ENCODE measurements around the gene NUCB1. TPM values are rescaled to one million over a fixed set of nuclear protein-coding genes. Genes with fewer than 3 reads are reported as not detected.

Gene NUCB1
- total and polyA plus RNA-seq, 9 of the 15 experiments (the other 6 are each of a cell fraction or from before 2014, with no cell fraction given) = 3.1 to 153 (median 71.7) TPM

- no peak for TF ChIP-seq MEIS2 (IDR thresholded peaks at IDR 0.05; ENCODE audit: partially characterized antibody)
- TF ChIP-seq STAT5A (IDR thresholded peaks at IDR 0.05; ENCODE audit: borderline replicate concordance, low read length) = peak; percentile 69
- TF ChIP-seq ZNF384 (IDR thresholded peaks at IDR 0.05; ENCODE audit: low read depth, low read length) = no peak
- no peak for TF ChIP-seq NFIC (IDR thresholded peaks at IDR 0.05)
- no peak for TF ChIP-seq ETV5 (CRISPR knock-in tag; IDR thresholded peaks at IDR 0.05; ENCODE audit: low read depth)
- TF ChIP-seq TEAD4 (IDR thresholded peaks at IDR 0.05; ENCODE audit: low read length) = peak; percentile 29; the same call in 1 of the 2 replicates
- no peak for TF ChIP-seq TEAD4 (CRISPR knock-in tag; IDR thresholded peaks at IDR 0.05; ENCODE audit: borderline replicate concordance)
- TF ChIP-seq RFX7 (CRISPR knock-in tag; IDR thresholded peaks at IDR 0.05) = no peak
- TF ChIP-seq EP300 (IDR thresholded peaks at IDR 0.05; ENCODE audit: low read length) = peak; percentile 35; the same call in 1 of the 2 replicates
- no peak for TF ChIP-seq NFIX (CRISPR knock-in tag; IDR thresholded peaks at IDR 0.05; ENCODE audit: low read depth)
- no peak for TF ChIP-seq ZNF551 (CRISPR knock-in tag; IDR thresholded peaks at IDR 0.05)
- no peak for TF ChIP-seq TRIM24 (IDR thresholded peaks at IDR 0.05)
- TF ChIP-seq LEF1 (IDR thresholded peaks at IDR 0.05) = 0 out of 2 replicates have a peak, but pooled peaks have one; percentile 51
- TF ChIP-seq MYNN (IDR thresholded peaks at IDR 0.05) = no peak
- TF ChIP-seq MYNN (CRISPR knock-in tag; IDR thresholded peaks at IDR 0.05) = no peak
- no peak for TF ChIP-seq NR3C1 (CRISPR knock-in tag; IDR thresholded peaks at IDR 0.05)
- TF ChIP-seq MTF1 (CRISPR knock-in tag; IDR thresholded peaks at IDR 0.05; ENCODE audit: borderline replicate concordance) = no peak
- TF ChIP-seq RREB1 (CRISPR knock-in tag; IDR thresholded peaks at IDR 0.05) = no peak
- TF ChIP-seq CTBP1 (IDR thresholded peaks at IDR 0.05; ENCODE audit: borderline replicate concordance) = peak; percentile 28; the same call in 1 of the 2 replicates
- TF ChIP-seq NR1H2 (CRISPR knock-in tag; IDR thresholded peaks at IDR 0.05) = no peak
- TF ChIP-seq KDM5B (IDR thresholded peaks at IDR 0.05; ENCODE audit: insufficient replicate concordance, low read depth, low read length) = no peak
- no peak for TF ChIP-seq ZNF239 (CRISPR knock-in tag; IDR thresholded peaks at IDR 0.05)
- no peak for TF ChIP-seq NFXL1 (CRISPR knock-in tag; IDR thresholded peaks at IDR 0.05)
- TF ChIP-seq NKRF (IDR thresholded peaks at IDR 0.05; ENCODE audit: borderline replicate concordance) = no peak
Observed at GRCh38 chr19:48867123-48867745, 32.9 kb upstream of the NUCB1 start (continued).
